ENCODE results near the gene ARSK. TPM values are rescaled to one million over a fixed set of nuclear protein-coding genes. Genes with fewer than 3 reads are reported as not detected.
A peak's percentile ranks its signal among the peaks of the same experiment; 100 is the strongest.

The ARSK gene
- total RNA-seq, 1 donor from 2014 or later, result 8.2 TPM

- Histone ChIP-seq H3K4me3 (ENCODE audit: low read depth, low read length) (no peak overlapping the region), H3K27me3 (ENCODE audit: control insufficient read depth, insufficient read depth, low read length) (no peaks in the 10 kb centered on the region), H3K36me3 (ENCODE audit: control insufficient read depth, insufficient read depth, low read length) (peaks cover 4% of the 10 kb centered on the region)
- no peak for DNase-seq (ENCODE audit: low read depth)
- no peak for TF ChIP-seq CTCF (IDR thresholded peaks at IDR 0.05; ENCODE audit: insufficient read depth, low read length, poor library complexity, severe bottlenecking)
Measured at GRCh38 chr5:95549030-95549429, 5.9 kb upstream of the ARSK start.

- H3K36me3 ChIP-seq (ENCODE audit: control insufficient read depth, insufficient read depth, low read length), result no peaks in the 10 kb centered on the region
- H3K4me3 ChIP-seq (ENCODE audit: low read depth, low read length), result peak overlapping the region; percentile 93
- no peak for DNase-seq (ENCODE audit: low read depth)
- H3K27me3 ChIP-seq (ENCODE audit: control insufficient read depth, insufficient read depth, low read length), result no peaks in the 10 kb centered on the region
- no peak for TF ChIP-seq CTCF (IDR thresholded peaks at IDR 0.05; ENCODE audit: insufficient read depth, low read length, poor library complexity, severe bottlenecking)
Measured at GRCh38 chr5:95554331-95554646, 612 bp upstream of the ARSK start.

DNA sequence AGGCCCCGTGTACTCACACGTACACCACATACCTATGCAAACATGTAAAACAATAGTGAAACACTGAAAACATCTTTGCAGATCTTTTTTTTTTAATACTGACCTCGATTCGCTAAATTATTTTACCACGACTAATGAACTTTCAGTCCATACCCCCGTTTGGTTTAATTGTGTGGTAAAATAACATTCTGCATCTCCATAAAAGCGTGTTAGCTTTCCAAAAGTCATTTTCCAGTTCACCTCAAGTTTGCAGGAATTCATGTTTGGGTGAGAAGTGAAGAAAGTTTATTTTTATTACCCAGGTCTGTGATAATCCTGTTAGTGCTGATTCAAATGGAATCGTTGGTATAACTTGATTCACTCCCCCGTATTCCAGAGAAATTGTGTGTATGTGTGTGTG lies 652 bp downstream of the ARSK start:
- no peaks in the 10 kb centered on the region for H3K27me3 ChIP-seq (ENCODE audit: control insufficient read depth, insufficient read depth, low read length)
- peak overlapping the region; percentile 93 for H3K4me3 ChIP-seq (ENCODE audit: low read depth, low read length)
- no peak for DNase-seq (ENCODE audit: low read depth)
- no peak for TF ChIP-seq CTCF (IDR thresholded peaks at IDR 0.05; ENCODE audit: insufficient read depth, low read length, poor library complexity, severe bottlenecking)
- H3K36me3 ChIP-seq (ENCODE audit: control insufficient read depth, insufficient read depth, low read length), result no peaks in the 10 kb centered on the region

GRCh38 chr5:95557841-95558240 lies 2.9 kb downstream of the ARSK start:
- no peak for TF ChIP-seq CTCF (IDR thresholded peaks at IDR 0.05; ENCODE audit: insufficient read depth, low read length, poor library complexity, severe bottlenecking)
- H3K27me3 ChIP-seq (ENCODE audit: control insufficient read depth, insufficient read depth, low read length), result no peaks in the 10 kb centered on the region
- no peak for DNase-seq (ENCODE audit: low read depth)
- no peak overlapping the region for H3K4me3 ChIP-seq (ENCODE audit: low read depth, low read length)
- no peaks in the 10 kb centered on the region for H3K36me3 ChIP-seq (ENCODE audit: control insufficient read depth, insufficient read depth, low read length)

DNA sequence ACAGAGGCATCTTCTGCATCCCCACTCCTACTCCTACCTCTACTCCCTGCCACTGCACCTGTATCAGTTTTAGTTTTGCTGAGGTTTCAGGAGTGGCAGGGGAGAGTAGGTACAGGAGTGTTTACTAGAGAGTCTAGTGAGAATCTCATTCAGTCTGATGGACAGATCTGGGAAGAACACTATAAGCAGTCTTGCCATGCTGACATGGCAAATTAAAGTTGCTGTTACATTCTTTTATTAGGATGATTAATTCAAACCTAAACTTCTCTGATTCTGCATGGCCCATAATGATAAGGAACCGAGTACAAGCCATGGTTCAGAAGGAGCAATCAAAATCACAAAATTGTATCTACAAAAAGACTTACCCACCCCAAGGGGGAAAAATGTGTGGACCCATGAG lies 7.4 kb downstream of the ARSK start:
- H3K4me3 ChIP-seq (ENCODE audit: low read depth, low read length), result no peak overlapping the region
- DNase-seq (ENCODE audit: low read depth), result no peak
- no peaks in the 10 kb centered on the region for H3K27me3 ChIP-seq (ENCODE audit: control insufficient read depth, insufficient read depth, low read length)
- no peaks in the 10 kb centered on the region for H3K36me3 ChIP-seq (ENCODE audit: control insufficient read depth, insufficient read depth, low read length)
- TF ChIP-seq CTCF (IDR thresholded peaks at IDR 0.05; ENCODE audit: insufficient read depth, low read length, poor library complexity, severe bottlenecking), result no peak

DNA sequence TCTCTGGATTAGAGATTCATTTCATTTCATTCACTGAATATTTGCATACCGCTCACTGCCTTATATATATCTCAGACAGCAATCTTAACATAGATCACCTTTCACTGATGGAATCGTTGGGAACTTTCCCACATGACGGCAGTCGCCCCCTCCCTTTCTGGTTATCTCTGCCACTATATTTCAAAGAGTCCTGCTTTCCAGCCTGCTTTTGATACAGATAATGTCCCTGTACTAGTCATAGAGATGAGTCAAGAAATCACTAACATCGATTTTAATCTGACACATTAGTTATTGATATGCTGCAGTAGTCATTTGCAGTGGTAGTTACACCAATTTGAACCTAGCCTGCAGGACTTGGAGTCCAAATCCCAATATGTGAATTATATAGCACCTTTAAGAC lies 8.5 kb downstream of the ARSK start:
- Histone ChIP-seq H3K36me3 (ENCODE audit: control insufficient read depth, insufficient read depth, low read length) (no peaks in the 10 kb centered on the region), H3K27me3 (ENCODE audit: control insufficient read depth, insufficient read depth, low read length) (no peaks in the 10 kb centered on the region), H3K4me3 (ENCODE audit: low read depth, low read length) (no peak overlapping the region)
- no peak for TF ChIP-seq CTCF (IDR thresholded peaks at IDR 0.05; ENCODE audit: insufficient read depth, low read length, poor library complexity, severe bottlenecking)
- DNase-seq (ENCODE audit: low read depth), result no peak

Measured in kidney epithelial cell (primary cell).